Activated B cell treated with CpG ODN at 0.5 μM for 24 hours (primary cell): ENCODE results near the gene NCOA1. TPM values are rescaled to one million over a fixed set of nuclear protein-coding genes. Genes with fewer than 3 reads are reported as not detected.

Experiments
- ATAC-seq: fragments of 200-7000 bp; cut with Tn5 transposase; one replicate; pipeline ENCODE4 v1.10.0; 2021; ENCODE audit warnings: low read depth, mild to moderate bottlenecking, moderate library complexity
- CTCF ChIA-PET: fragments of 350-600 bp; sonication (Branson Sonifier 250); formaldehyde crosslinking; loops from one replicate; lab custom pipeline; 2021; ENCODE audit warnings: antibody characterized with exemption; lab: Charles Lee
- POLR2A ChIA-PET: fragments of 350-600 bp; sonication (Branson Sonifier 250); formaldehyde crosslinking; loops from one replicate; lab custom pipeline; 2021; ENCODE audit warnings: antibody characterized with exemption; lab: Charles Lee
- DNase-seq: peaks from one replicate; pipeline ENCODE4 v3.0.0; 2022
- H3K27ac Mint-ChIP-seq: one replicate; pipeline ENCODE4 v1.8.0; 2020; ENCODE audit warnings: mixed read lengths
- H3K27me3 Mint-ChIP-seq: one replicate; pipeline ENCODE4 v1.8.0; 2021; ENCODE audit warnings: mixed read lengths
- H3K36me3 Mint-ChIP-seq: one replicate; pipeline ENCODE4 v1.8.0; 2021; ENCODE audit warnings: low read depth, mixed read lengths
- H3K4me1 Mint-ChIP-seq: one replicate; pipeline ENCODE4 v1.8.0; 2021; ENCODE audit warnings: mixed read lengths
- H3K4me3 Mint-ChIP-seq: one replicate; pipeline ENCODE4 v1.8.0; 2020; ENCODE audit warnings: mild to moderate bottlenecking, mixed read lengths
- H3K9me3 Mint-ChIP-seq: one replicate; pipeline ENCODE4 v1.8.0; 2020; ENCODE audit warnings: mixed read lengths
- CTCF ChIP-seq: fragments of 200-600 bp; IDR thresholded peaks from one replicate; pipeline ENCODE4 v1.8.0; 2022; ENCODE audit warnings: antibody characterized with exemption, mild to moderate bottlenecking
- intact Hi-C: fragments of 100-400 bp; cut with micrococcal nuclease; formaldehyde crosslinking; loops from one replicate; pipeline ENCODE4 v1.15.1; 2024
- total RNA-seq: library from RNA; stranded (reverse); gene quantifications from 2 replicates; pipeline ENCODE4 v1.2.3, GENCODE V29; 2022

Gene NCOA1
- total RNA-seq, 1 donor from 2014 or later: 49.5 TPM

GRCh38 chr2:24485197-24485596, 5.9 kb upstream of the NCOA1 start:
- H3K4me1 Mint-ChIP-seq: peaks cover 15% of the 10 kb centered on the region
- H3K4me3 Mint-ChIP-seq: no peak overlapping the region
- H3K27me3 Mint-ChIP-seq: no peaks in the 10 kb centered on the region
- ChIA-PET POLR2A (no interaction called here), CTCF (no interaction called here)
- ATAC-seq (no peak), DNase-seq (no peak)
- no peak overlapping the region for H3K27ac Mint-ChIP-seq
- peaks cover 1% of the 10 kb centered on the region for H3K9me3 Mint-ChIP-seq
- TF ChIP-seq CTCF: no peak
- H3K36me3 Mint-ChIP-seq: no peaks in the 10 kb centered on the region
- intact Hi-C loops: no loop called here

DNA sequence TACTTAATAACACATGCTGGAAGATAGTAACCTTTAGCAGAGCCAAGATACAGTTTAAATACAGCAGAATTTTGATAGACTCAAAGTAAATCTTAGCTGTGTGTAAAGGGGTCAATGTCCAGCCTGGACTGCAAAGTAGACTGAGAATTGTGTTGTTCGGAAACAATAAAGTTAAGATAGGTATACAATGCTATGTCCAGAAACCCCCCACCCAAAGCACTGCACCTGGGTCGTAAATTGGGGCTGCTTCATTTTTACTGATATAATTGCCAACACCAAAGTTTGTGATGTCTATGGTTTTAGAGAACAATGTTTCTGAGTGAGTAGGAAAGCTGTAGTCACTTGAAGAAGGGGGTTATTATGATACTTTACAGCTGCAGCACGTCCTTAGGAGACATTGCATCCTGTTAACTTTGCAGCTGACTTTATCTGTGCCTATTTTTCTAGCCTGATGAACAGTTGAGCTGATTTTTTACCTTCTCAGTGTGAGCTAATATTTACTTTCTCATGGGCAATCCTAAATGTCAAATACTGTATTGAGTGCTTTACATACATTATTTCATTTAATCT, 4.3 kb upstream of the NCOA1 start:
- Mint-ChIP-seq H3K36me3 (no peaks in the 10 kb centered on the region), H3K27ac (no peak overlapping the region), H3K27me3 (no peaks in the 10 kb centered on the region), H3K4me3 (no peak overlapping the region), H3K4me1 (peaks cover 20% of the 10 kb centered on the region), H3K9me3 (no peaks in the 10 kb centered on the region)
- ChIA-PET CTCF (no interaction called here), POLR2A (interaction anchor here (1.6 kb wide), 1 partner anchor 306 kb away, joined by 3 read pairs; no protein-coding TSS in a partner anchor)
- ATAC-seq (no peak), DNase-seq (no peak)
- intact Hi-C loops: no loop called here
- no peak for TF ChIP-seq CTCF

DNA sequence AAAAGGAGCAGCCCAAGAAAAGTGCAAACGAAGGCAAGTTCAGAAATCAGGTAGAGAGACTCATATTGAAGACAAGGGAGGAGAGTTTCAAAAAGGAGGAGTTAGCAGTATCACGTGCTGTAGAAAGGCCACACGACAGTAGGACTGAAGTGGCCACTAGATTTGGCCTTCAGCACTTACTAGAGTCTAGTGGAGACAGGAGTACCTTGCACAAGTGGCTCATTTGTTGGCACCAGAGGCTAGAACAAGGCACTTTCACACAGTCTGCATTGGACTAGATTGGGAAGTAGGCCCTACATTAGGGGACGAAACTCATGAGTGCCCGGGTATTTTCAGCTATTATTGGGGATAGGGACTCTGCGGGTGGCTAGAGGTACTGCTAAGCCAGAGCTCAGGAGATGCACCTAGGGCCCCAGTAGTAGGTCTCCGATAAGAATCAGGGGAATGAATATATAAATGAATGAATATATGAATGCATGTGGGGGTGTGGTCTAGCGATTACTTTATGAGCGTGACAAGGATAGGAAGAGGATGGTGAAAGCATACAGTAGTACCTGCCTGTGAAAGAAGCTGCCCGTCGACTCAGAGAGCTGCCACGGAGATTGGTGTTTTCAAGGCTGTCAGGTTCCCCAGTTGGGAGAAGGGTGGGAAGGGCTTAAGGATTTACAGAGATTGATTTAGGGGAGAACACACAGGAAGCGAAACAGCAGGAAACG, 1.4 kb upstream of the NCOA1 start:
- H3K4me1 Mint-ChIP-seq: peaks cover 40% of the 10 kb centered on the region
- intact Hi-C loops: loop anchor here (2.0 to 5.0 kb wide), 8 partner anchors 19 to 483 kb away; partner anchors contain the start of genes CENPO, DNAJC27, ITSN2 and PTRHD1
- ChIA-PET CTCF (interaction anchor here (0.5 kb wide), 1 partner anchor 102 kb away, joined by 3 read pairs; no protein-coding TSS in a partner anchor), POLR2A (interaction anchor here (0.7 to 2.5 kb wide), 4 partner anchors 22 to 506 kb away, joined by 3 to 11 read pairs (median 6); partner anchors contain the start of genes CENPO and PTRHD1)
- H3K4me3 Mint-ChIP-seq: peak overlapping the region; percentile 94
- peak overlapping the region; percentile 95 for H3K27ac Mint-ChIP-seq
- ATAC-seq (no peak), DNase-seq (no peak)
- no peaks in the 10 kb centered on the region for H3K36me3 Mint-ChIP-seq
- no peaks in the 10 kb centered on the region for H3K27me3 Mint-ChIP-seq
- no peak for TF ChIP-seq CTCF
- no peaks in the 10 kb centered on the region for H3K9me3 Mint-ChIP-seq

GRCh38 chr2:24490181-24490689, 819 bp upstream of the NCOA1 start:
- ChIA-PET POLR2A (interaction anchor here (0.6 to 2.5 kb wide), 12 partner anchors 22 to 507 kb away, joined by 3 to 11 read pairs (median 6); partner anchors contain the start of genes CENPO and PTRHD1), CTCF (no interaction called here)
- DNase-seq (no peak), ATAC-seq (no peak)
- Mint-ChIP-seq H3K27ac (peak overlapping the region; percentile 95), H3K9me3 (no peaks in the 10 kb centered on the region), H3K36me3 (no peaks in the 10 kb centered on the region), H3K27me3 (no peaks in the 10 kb centered on the region), H3K4me3 (peak overlapping the region; percentile 94), H3K4me1 (peaks cover 40% of the 10 kb centered on the region)
- no peak for TF ChIP-seq CTCF
- intact Hi-C loops: loop anchor here (2.0 to 5.0 kb wide), 8 partner anchors 19 to 482 kb away; partner anchors contain the start of genes CENPO, DNAJC27, ITSN2 and PTRHD1
